MM.1S (cell line): ENCODE data around the gene NSUN5.

Source experiments
- EZH2 ChIP-seq: fragments of 300-600 bp; sonication (generic); optimal IDR thresholded peaks from 2 replicates; pipeline ENCODE3; 2017; ENCODE audit warnings: low read depth, mild to moderate bottlenecking, antibody characterized with exemption, low read length, mixed read lengths
- EZH2phosphoT487 ChIP-seq: fragments of 300-600 bp; sonication (generic); IDR thresholded peaks from 2 replicates; pipeline ENCODE4 v1.6.1; 2018; ENCODE audit warnings: antibody characterized with exemption, low read length
- TF ChIP-seq, protein P1 (sequence below): fragments of 300-600 bp; sonication (generic); IDR thresholded peaks from 2 replicates; pipeline ENCODE4 v1.5.1; 2016; ENCODE audit warnings: antibody characterized with exemption, low read length, mixed read lengths

DNA sequence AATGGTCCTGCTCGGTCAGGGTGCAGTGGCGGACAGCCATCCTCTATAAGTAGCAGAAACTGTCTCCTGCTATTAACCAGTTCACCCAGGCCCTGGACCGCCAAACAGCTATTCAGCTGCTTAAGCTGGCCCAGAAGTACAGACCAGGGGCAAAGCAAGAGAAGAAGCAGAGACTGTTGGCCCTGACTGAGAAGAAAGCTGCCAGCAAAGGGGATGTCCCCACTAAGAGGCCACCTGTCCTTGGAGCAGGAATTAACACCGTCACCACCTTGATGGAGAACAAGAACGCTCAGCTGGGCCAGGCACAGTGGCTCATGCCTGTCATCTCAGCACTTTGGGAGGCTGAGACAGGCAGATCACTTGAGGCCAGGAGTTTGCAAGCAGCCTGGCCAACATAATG, 5.6 kb upstream of the NSUN5 start:
- TF ChIP-seq, protein P1, sequence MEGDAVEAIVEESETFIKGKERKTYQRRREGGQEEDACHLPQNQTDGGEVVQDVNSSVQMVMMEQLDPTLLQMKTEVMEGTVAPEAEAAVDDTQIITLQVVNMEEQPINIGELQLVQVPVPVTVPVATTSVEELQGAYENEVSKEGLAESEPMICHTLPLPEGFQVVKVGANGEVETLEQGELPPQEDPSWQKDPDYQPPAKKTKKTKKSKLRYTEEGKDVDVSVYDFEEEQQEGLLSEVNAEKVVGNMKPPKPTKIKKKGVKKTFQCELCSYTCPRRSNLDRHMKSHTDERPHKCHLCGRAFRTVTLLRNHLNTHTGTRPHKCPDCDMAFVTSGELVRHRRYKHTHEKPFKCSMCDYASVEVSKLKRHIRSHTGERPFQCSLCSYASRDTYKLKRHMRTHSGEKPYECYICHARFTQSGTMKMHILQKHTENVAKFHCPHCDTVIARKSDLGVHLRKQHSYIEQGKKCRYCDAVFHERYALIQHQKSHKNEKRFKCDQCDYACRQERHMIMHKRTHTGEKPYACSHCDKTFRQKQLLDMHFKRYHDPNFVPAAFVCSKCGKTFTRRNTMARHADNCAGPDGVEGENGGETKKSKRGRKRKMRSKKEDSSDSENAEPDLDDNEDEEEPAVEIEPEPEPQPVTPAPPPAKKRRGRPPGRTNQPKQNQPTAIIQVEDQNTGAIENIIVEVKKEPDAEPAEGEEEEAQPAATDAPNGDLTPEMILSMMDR = no peak
- TF ChIP-seq EZH2 (no peak), EZH2phosphoT487 (no peak)
